ENCODE measurements around the gene CAMK2G.
"Not testable (repeated sequence)": the region's sequence is repeated elsewhere in the genome, so short reads cannot be mapped to it uniquely, and the experiment has no call there.

The CAMK2G gene

GRCh38 chr10:73902351-73902750 lies 28.0 kb upstream of the CAMK2G start:
- DNase-seq: peak; percentile 68

GRCh38 chr10:73901261-73901660 lies 26.9 kb upstream of the CAMK2G start:
- no peak for DNase-seq

- DNase-seq: peak; percentile 61
Measured at GRCh38 chr10:73900064-73900463, 25.7 kb upstream of the CAMK2G start.

GRCh38 chr10:73899423-73899822 lies 25.1 kb upstream of the CAMK2G start:
- peak; percentile 53 for DNase-seq

- DNase-seq: no peak
Measured at GRCh38 chr10:73898730-73899410, 24.5 kb upstream of the CAMK2G start.

GRCh38 chr10:73897693-73898092 lies 23.3 kb upstream of the CAMK2G start:
- no peak for DNase-seq

GRCh38 chr10:73895381-73895780 lies 21.0 kb upstream of the CAMK2G start:
- DNase-seq: not testable (repeated sequence)

- DNase-seq: peak; percentile 76
Measured at GRCh38 chr10:73894245-73894971, 20.1 kb upstream of the CAMK2G start.

GRCh38 chr10:73893426-73893825 lies 19.1 kb upstream of the CAMK2G start:
- DNase-seq: no peak

- no peak for DNase-seq
Measured at GRCh38 chr10:73892310-73893030, 18.1 kb upstream of the CAMK2G start.

- no peak for DNase-seq
Measured at GRCh38 chr10:73891540-73891939, 17.2 kb upstream of the CAMK2G start.

- not testable (repeated sequence) for DNase-seq
Measured at GRCh38 chr10:73890830-73891229, 16.5 kb upstream of the CAMK2G start.

GRCh38 chr10:73890261-73890660 lies 15.9 kb upstream of the CAMK2G start:
- DNase-seq: no peak

- DNase-seq: not testable (repeated sequence)
Measured at GRCh38 chr10:73889416-73889815, 15.1 kb upstream of the CAMK2G start.

GRCh38 chr10:73889014-73889413 lies 14.7 kb upstream of the CAMK2G start:
- DNase-seq: peak; percentile 96

- no peak for DNase-seq
Measured at GRCh38 chr10:73888514-73888913, 14.2 kb upstream of the CAMK2G start.

GRCh38 chr10:73887294-73888039 lies 13.1 kb upstream of the CAMK2G start:
- DNase-seq: peak; percentile 18

GRCh38 chr10:73886661-73887293 lies 12.4 kb upstream of the CAMK2G start:
- DNase-seq: no peak

- peak; percentile 62 for DNase-seq
Measured at GRCh38 chr10:73886085-73886529, 11.8 kb upstream of the CAMK2G start.

- no peak for DNase-seq
Measured at GRCh38 chr10:73884017-73884416, 9.7 kb upstream of the CAMK2G start.

GRCh38 chr10:73881221-73881919 lies 7.0 kb upstream of the CAMK2G start:
- no peak for DNase-seq

Data from MV-4-11 (cell line).